ENCODE measurements around the gene UCK2.

The UCK2 gene

GRCh38 chr1:165865633-165866340, 38.4 kb downstream of the UCK2 start:
- no peak for DNase-seq (ENCODE audit: low read depth)
- TF ChIP-seq CTCF (conservative IDR thresholded peaks at IDR 0.05; ENCODE audit: control insufficient read depth, insufficient read depth, low read depth, low read length): no peak

DNA sequence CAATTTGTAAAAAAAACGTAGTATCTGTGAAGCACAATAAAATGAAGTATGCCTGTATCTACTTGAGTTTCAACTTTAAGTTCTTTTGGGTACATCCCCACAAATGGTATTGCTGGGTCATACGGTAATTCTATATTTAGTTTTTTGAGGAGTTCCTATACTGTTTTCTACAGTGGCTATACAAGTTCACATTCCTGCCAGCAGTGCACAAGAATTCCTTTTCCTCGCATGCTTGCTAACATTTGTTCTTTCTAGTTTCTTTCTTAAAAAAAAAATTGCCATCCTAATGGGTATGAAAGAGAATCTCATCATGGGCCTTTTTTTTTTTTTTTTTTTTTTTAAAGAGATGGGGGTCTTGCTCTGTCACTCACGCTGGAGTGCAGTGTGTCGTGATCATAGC, 41.9 kb downstream of the UCK2 start:
- TF ChIP-seq CTCF (conservative IDR thresholded peaks at IDR 0.05; ENCODE audit: control insufficient read depth, insufficient read depth, low read depth, low read length): peak; percentile 25
- no peak overlapping the region for H3K4me3 ChIP-seq (ENCODE audit: control insufficient read depth, low read depth, low read length)

More at GRCh38 chr1:165865633-165866340, 38.4 kb downstream of the UCK2 start:
- H3K4me3 ChIP-seq (ENCODE audit: control insufficient read depth, low read depth, low read length): no peak overlapping the region

GRCh38 chr1:165871311-165872067, 44.1 kb downstream of the UCK2 start:
- DNase-seq (ENCODE audit: low read depth): peak; percentile 53
- TF ChIP-seq CTCF (conservative IDR thresholded peaks at IDR 0.05; ENCODE audit: control insufficient read depth, insufficient read depth, low read depth, low read length): peak; percentile 17
- H3K4me3 ChIP-seq (ENCODE audit: control insufficient read depth, low read depth, low read length): no peak overlapping the region

More for the DNA sequence above, 41.9 kb downstream of the UCK2 start:
- DNase-seq (ENCODE audit: low read depth): no peak

GRCh38 chr1:165873481-165873880, 46.1 kb downstream of the UCK2 start:
- DNase-seq (ENCODE audit: low read depth): no peak
- no peak for TF ChIP-seq CTCF (conservative IDR thresholded peaks at IDR 0.05; ENCODE audit: control insufficient read depth, insufficient read depth, low read depth, low read length)
- H3K4me3 ChIP-seq (ENCODE audit: control insufficient read depth, low read depth, low read length): no peak overlapping the region

GRCh38 chr1:165874643-165875042, 47.2 kb downstream of the UCK2 start:
- no peak for TF ChIP-seq CTCF (conservative IDR thresholded peaks at IDR 0.05; ENCODE audit: control insufficient read depth, insufficient read depth, low read depth, low read length)
- DNase-seq (ENCODE audit: low read depth): no peak

GRCh38 chr1:165875171-165875570, 47.8 kb downstream of the UCK2 start:
- DNase-seq (ENCODE audit: low read depth): no peak

More at GRCh38 chr1:165874643-165875042, 47.2 kb downstream of the UCK2 start:
- no peak overlapping the region for H3K4me3 ChIP-seq (ENCODE audit: control insufficient read depth, low read depth, low read length)

More at GRCh38 chr1:165875171-165875570, 47.8 kb downstream of the UCK2 start:
- no peak overlapping the region for H3K4me3 ChIP-seq (ENCODE audit: control insufficient read depth, low read depth, low read length)
- TF ChIP-seq CTCF (conservative IDR thresholded peaks at IDR 0.05; ENCODE audit: control insufficient read depth, insufficient read depth, low read depth, low read length): no peak

Data from fibroblast of mammary gland (primary cell).